ENCODE results near the gene TEAD4.

TEAD4 gene

GRCh38 chr12:3020399-3020798 lies 61.2 kb downstream of the TEAD4 start:
- Histone ChIP-seq H3K27me3 (ENCODE audit: insufficient read depth, poor library complexity, severe bottlenecking) (no peaks in the 10 kb centered on the region), H3K9me3 (ENCODE audit: severe bottlenecking) (no peaks in the 10 kb centered on the region), H3K27ac (ENCODE audit: poor library complexity, severe bottlenecking) (no peak overlapping the region), H3K4me1 (ENCODE audit: insufficient read depth, poor library complexity, severe bottlenecking) (no peaks in the 10 kb centered on the region), H3K36me3 (ENCODE audit: low read depth) (peaks cover 54% of the 10 kb centered on the region), H3K4me3 (ENCODE audit: severe bottlenecking) (no peak overlapping the region)
- no peak for TF ChIP-seq CTCF (IDR thresholded peaks at IDR 0.05; ENCODE audit: poor library complexity, severe bottlenecking)
- ATAC-seq (ENCODE audit: low read depth) (no peak), DNase-seq (ENCODE audit: low spot score) (peak; percentile 67)

- Histone ChIP-seq H3K27ac (ENCODE audit: poor library complexity, severe bottlenecking) (no peak overlapping the region), H3K4me3 (ENCODE audit: severe bottlenecking) (no peak overlapping the region), H3K36me3 (ENCODE audit: low read depth) (peaks cover 54% of the 10 kb centered on the region), H3K9me3 (ENCODE audit: severe bottlenecking) (no peaks in the 10 kb centered on the region), H3K27me3 (ENCODE audit: insufficient read depth, poor library complexity, severe bottlenecking) (no peaks in the 10 kb centered on the region), H3K4me1 (ENCODE audit: insufficient read depth, poor library complexity, severe bottlenecking) (no peaks in the 10 kb centered on the region)
- TF ChIP-seq CTCF (IDR thresholded peaks at IDR 0.05; ENCODE audit: poor library complexity, severe bottlenecking): no peak
- no peak for ATAC-seq (ENCODE audit: low read depth)
- DNase-seq (ENCODE audit: low spot score): peak; percentile 57
Measured at GRCh38 chr12:3020850-3021435, 61.7 kb downstream of the TEAD4 start.

GRCh38 chr12:3022411-3022810 lies 63.2 kb downstream of the TEAD4 start:
- Histone ChIP-seq H3K36me3 (ENCODE audit: low read depth) (peaks cover 66% of the 10 kb centered on the region), H3K9me3 (ENCODE audit: severe bottlenecking) (no peaks in the 10 kb centered on the region), H3K27ac (ENCODE audit: poor library complexity, severe bottlenecking) (no peak overlapping the region), H3K4me1 (ENCODE audit: insufficient read depth, poor library complexity, severe bottlenecking) (no peaks in the 10 kb centered on the region), H3K27me3 (ENCODE audit: insufficient read depth, poor library complexity, severe bottlenecking) (no peaks in the 10 kb centered on the region), H3K4me3 (ENCODE audit: severe bottlenecking) (no peak overlapping the region)
- no peak for ATAC-seq (ENCODE audit: low read depth)
- DNase-seq (ENCODE audit: low spot score): no peak
- no peak for TF ChIP-seq CTCF (IDR thresholded peaks at IDR 0.05; ENCODE audit: poor library complexity, severe bottlenecking)

GRCh38 chr12:3022961-3023360 lies 63.8 kb downstream of the TEAD4 start:
- H3K36me3 ChIP-seq (ENCODE audit: low read depth): peaks cover 68% of the 10 kb centered on the region
- ATAC-seq (ENCODE audit: low read depth): no peak
- no peak for TF ChIP-seq CTCF (IDR thresholded peaks at IDR 0.05; ENCODE audit: poor library complexity, severe bottlenecking)

GRCh38 chr12:3028108-3028507 lies 68.9 kb downstream of the TEAD4 start:
- ATAC-seq (ENCODE audit: low read depth) (no peak), DNase-seq (ENCODE audit: low spot score) (no peak)
- H3K9me3 ChIP-seq (ENCODE audit: severe bottlenecking): no peaks in the 10 kb centered on the region
- H3K36me3 ChIP-seq (ENCODE audit: low read depth): peaks cover 47% of the 10 kb centered on the region
- H3K4me1 ChIP-seq (ENCODE audit: insufficient read depth, poor library complexity, severe bottlenecking): no peaks in the 10 kb centered on the region
- no peak overlapping the region for H3K4me3 ChIP-seq (ENCODE audit: severe bottlenecking)
- no peak for TF ChIP-seq CTCF (IDR thresholded peaks at IDR 0.05; ENCODE audit: poor library complexity, severe bottlenecking)
- H3K27me3 ChIP-seq (ENCODE audit: insufficient read depth, poor library complexity, severe bottlenecking): no peaks in the 10 kb centered on the region
- no peak overlapping the region for H3K27ac ChIP-seq (ENCODE audit: poor library complexity, severe bottlenecking)

More at GRCh38 chr12:3022961-3023360, 63.8 kb downstream of the TEAD4 start:
- no peak for DNase-seq (ENCODE audit: low spot score)
- Histone ChIP-seq H3K27ac (ENCODE audit: poor library complexity, severe bottlenecking) (no peak overlapping the region), H3K4me3 (ENCODE audit: severe bottlenecking) (no peak overlapping the region), H3K27me3 (ENCODE audit: insufficient read depth, poor library complexity, severe bottlenecking) (no peaks in the 10 kb centered on the region), H3K9me3 (ENCODE audit: severe bottlenecking) (no peaks in the 10 kb centered on the region), H3K4me1 (ENCODE audit: insufficient read depth, poor library complexity, severe bottlenecking) (no peaks in the 10 kb centered on the region)

Data from RWPE2 (cell line).